Measurements from ENCODE around the gene PGC. TPM values are rescaled to one million over a fixed set of nuclear protein-coding genes. Genes with fewer than 3 reads are reported as not detected.

The PGC gene
- total and polyA plus RNA-seq, 9 of the 15 experiments (the other 6 are each of a cell fraction or from before 2014, with no cell fraction given), result 0.17 to 0.40 TPM; not detected in 7

GRCh38 chr6:41780551-41781365 lies 33.6 kb upstream of the PGC start, which contains the start of gene PRICKLE4 (continued):
- TF ChIP-seq RNF219 (CRISPR knock-in tag; IDR thresholded peaks at IDR 0.05) (no peak), HDGF (IDR thresholded peaks at IDR 0.05) (0 out of 2 replicates have a peak, but pooled peaks have one; percentile 52), PCBP2 (IDR thresholded peaks at IDR 0.05; ENCODE audit: low read depth, low read length, poor library complexity, severe bottlenecking) (no peak), PHF21A (IDR thresholded peaks at IDR 0.05; ENCODE audit: borderline replicate concordance, low read depth) (no peak), CAMTA2 (CRISPR knock-in tag; conservative IDR thresholded peaks at IDR 0.05) (no peak), RB1 (IDR thresholded peaks at IDR 0.05; ENCODE audit: low read depth) (peak; percentile 55), TFE3 (CRISPR knock-in tag; IDR thresholded peaks at IDR 0.05) (no peak), CHD2 (IDR thresholded peaks at IDR 0.05; ENCODE audit: low read depth, low read length) (0 out of 2 replicates have a peak, but pooled peaks have one; percentile 12)
- TF ChIP-seq, protein P1, sequence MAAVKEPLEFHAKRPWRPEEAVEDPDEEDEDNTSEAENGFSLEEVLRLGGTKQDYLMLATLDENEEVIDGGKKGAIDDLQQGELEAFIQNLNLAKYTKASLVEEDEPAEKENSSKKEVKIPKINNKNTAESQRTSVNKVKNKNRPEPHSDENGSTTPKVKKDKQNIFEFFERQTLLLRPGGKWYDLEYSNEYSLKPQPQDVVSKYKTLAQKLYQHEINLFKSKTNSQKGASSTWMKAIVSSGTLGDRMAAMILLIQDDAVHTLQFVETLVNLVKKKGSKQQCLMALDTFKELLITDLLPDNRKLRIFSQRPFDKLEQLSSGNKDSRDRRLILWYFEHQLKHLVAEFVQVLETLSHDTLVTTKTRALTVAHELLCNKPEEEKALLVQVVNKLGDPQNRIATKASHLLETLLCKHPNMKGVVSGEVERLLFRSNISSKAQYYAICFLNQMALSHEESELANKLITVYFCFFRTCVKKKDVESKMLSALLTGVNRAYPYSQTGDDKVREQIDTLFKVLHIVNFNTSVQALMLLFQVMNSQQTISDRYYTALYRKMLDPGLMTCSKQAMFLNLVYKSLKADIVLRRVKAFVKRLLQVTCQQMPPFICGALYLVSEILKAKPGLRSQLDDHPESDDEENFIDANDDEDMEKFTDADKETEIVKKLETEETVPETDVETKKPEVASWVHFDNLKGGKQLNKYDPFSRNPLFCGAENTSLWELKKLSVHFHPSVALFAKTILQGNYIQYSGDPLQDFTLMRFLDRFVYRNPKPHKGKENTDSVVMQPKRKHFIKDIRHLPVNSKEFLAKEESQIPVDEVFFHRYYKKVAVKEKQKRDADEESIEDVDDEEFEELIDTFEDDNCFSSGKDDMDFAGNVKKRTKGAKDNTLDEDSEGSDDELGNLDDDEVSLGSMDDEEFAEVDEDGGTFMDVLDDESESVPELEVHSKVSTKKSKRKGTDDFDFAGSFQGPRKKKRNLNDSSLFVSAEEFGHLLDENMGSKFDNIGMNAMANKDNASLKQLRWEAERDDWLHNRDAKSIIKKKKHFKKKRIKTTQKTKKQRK (IDR thresholded peaks at IDR 0.05; ENCODE audit: borderline replicate concordance, low read depth, low read length), result no peak
